Fibroblast of pulmonary artery (primary cell): ENCODE results near the gene GRIN2C.
A peak's percentile ranks its signal among the peaks of the same experiment; 100 is the strongest.

Experiments
- DNase-seq: peaks from one replicate; pipeline ENCODE4 v3.0.0-alpha.2; 2010; ENCODE audit warnings: low read depth
- H3K4me3 ChIP-seq: replicated peaks from 2 replicates; pipeline ENCODE4 v1.5.1; 2011; ENCODE audit warnings: low read depth, mild to moderate bottlenecking, control low read depth, low read length, moderate library complexity
- CTCF ChIP-seq: IDR thresholded peaks from 2 replicates; pipeline ENCODE4 v1.5.1; 2011; ENCODE audit warnings: mild to moderate bottlenecking, control low read depth, low read length, inconsistent platforms; ENCODE audit errors: missing control alignments

GRIN2C gene

GRCh38 chr17:74879308-74879707, 19.6 kb upstream of the GRIN2C start:
- no peak overlapping the region for H3K4me3 ChIP-seq
- TF ChIP-seq CTCF: no peak
- DNase-seq: no peak

- DNase-seq: no peak
- no peak overlapping the region for H3K4me3 ChIP-seq
- no peak for TF ChIP-seq CTCF
These were observed 19.0 kb upstream of the GRIN2C start for GRCh38 chr17:74878658-74879057.

GRCh38 chr17:74877592-74878548, 18.2 kb upstream of the GRIN2C start:
- peak; percentile 51 for DNase-seq
- TF ChIP-seq CTCF: no peak
- H3K4me3 ChIP-seq: no peak overlapping the region

- TF ChIP-seq CTCF: no peak
- DNase-seq: no peak
- no peak overlapping the region for H3K4me3 ChIP-seq
These were observed 16.4 kb upstream of the GRIN2C start for GRCh38 chr17:74875977-74876593.

GRCh38 chr17:74875155-74875976, 15.7 kb upstream of the GRIN2C start:
- H3K4me3 ChIP-seq: no peak overlapping the region
- TF ChIP-seq CTCF: no peak
- DNase-seq: no peak

GRCh38 chr17:74874615-74875037, 14.9 kb upstream of the GRIN2C start:
- DNase-seq: no peak
- H3K4me3 ChIP-seq: no peak overlapping the region
- no peak for TF ChIP-seq CTCF
